A549 (cell line): ENCODE data around the gene NIPBL. TPM values are rescaled to one million over a fixed set of nuclear protein-coding genes. Genes with fewer than 3 reads are reported as not detected.

Source experiments
- ATAC-seq, 2 experiments: fragments of 200-7000 bp in 1 of 2; fragments of >200 bp in 1 of 2; cut with Nextera tagmentation in 1 of 2; cut with Tn5 transposase in 1 of 2; 3 replicates each; pipeline versions ENCODE4 v1.8.0 to v1.9.1; 2018 to 2020; ENCODE audit warnings: mild to moderate bottlenecking in 1 of 2, moderate library complexity in 1 of 2
- CTCF ChIA-PET: fragments of 300-600 bp; sonication (Branson Sonifier 250); formaldehyde crosslinking; extraction: SDS; loops from one replicate; lab custom pipeline; 2021; ENCODE audit warnings: antibody characterized with exemption, inconsistent platforms; lab: Yijun Ruan, JAX
- POLR2A ChIA-PET: fragments of 350-600 bp; formaldehyde crosslinking; extraction: SDS; loops from one replicate; lab custom pipeline; 2021; ENCODE audit warnings: antibody characterized with exemption, inconsistent platforms; lab: Yijun Ruan, JAX
- DNase-seq, 2 experiments: peaks; one replicate each; pipeline versions ENCODE4 v3.0.0 to v3.0.0-alpha.2; 2011 to 2016; ENCODE audit warnings: low read depth in 1 of 2, low spot score in 1 of 2
- FAIRE-seq: peaks from 2 replicates; lab custom pipeline; 2011; peaks lifted over from hg19 to GRCh38; lab: Jason Lieb, UNC
- H3K27ac ChIP-seq, 2 experiments: fragments of >200 bp; sonication (Bioruptor Twin); formaldehyde crosslinking; 3 replicates each; pipeline ENCODE4 v1.5.1; 2016 to 2017
- H3K4me1 ChIP-seq: fragments of >200 bp; sonication (Bioruptor Twin); formaldehyde crosslinking; 3 replicates; pipeline ENCODE4 v1.6.1; 2016
- H3K4me2 ChIP-seq: fragments of >200 bp; sonication (Bioruptor Twin); formaldehyde crosslinking; 3 replicates; pipeline ENCODE4 v1.6.1; 2016
- H3K4me3 ChIP-seq: fragments of >200 bp; sonication (Bioruptor Twin); formaldehyde crosslinking; 3 replicates; pipeline ENCODE4 v1.5.1; 2016
- H3K9me3 ChIP-seq: fragments of >200 bp; sonication (Bioruptor Twin); formaldehyde crosslinking; 3 replicates; pipeline ENCODE4 v1.6.1; 2016
- CBX8 ChIP-seq: fragments of 200-600 bp; sonication (generic); IDR thresholded peaks from 2 replicates; pipeline ENCODE4 v1.6.1; 2016
- EHF ChIP-seq: fragments of 250-450 bp; sonication (Bioruptor Pico); IDR thresholded peaks from 2 replicates; pipeline ENCODE4 v1.5.0; 2020; ENCODE audit warnings: mild to moderate bottlenecking
- EHMT2 ChIP-seq: fragments of 200-600 bp; sonication (generic); IDR thresholded peaks from 2 replicates; pipeline ENCODE4 v1.6.1; 2016; ENCODE audit warnings: antibody characterized with exemption, low read depth, mild to moderate bottlenecking, moderate library complexity
- EP300 ChIP-seq, 2 experiments: fragments of >200 bp; sonication (Bioruptor Twin); formaldehyde crosslinking; IDR thresholded peaks; 2 replicates in 1 of 2; 3 replicates in 1 of 2; pipeline ENCODE4 v1.6.1; 2016 to 2017
- FOSL2 ChIP-seq, 2 experiments: fragments of 450-650 bp in 1 of 2; fragments of >200 bp in 1 of 2; sonication (Bioruptor Twin) in 1 of 2; formaldehyde crosslinking; IDR thresholded peaks; 2 replicates each; pipeline versions ENCODE4 v1.5.0 to v1.6.1; 2016 to 2020; ENCODE audit warnings: mild to moderate bottlenecking in 1 of 2, moderate library complexity in 1 of 2
- FOXS1 ChIP-seq: fragments of 250-450 bp; sonication (Bioruptor Pico); IDR thresholded peaks from 2 replicates; pipeline ENCODE4 v1.5.0; 2020; ENCODE audit warnings: mild to moderate bottlenecking, moderate library complexity
- JUN ChIP-seq, 2 experiments: fragments of >200 bp; sonication (Bioruptor Twin); formaldehyde crosslinking; IDR thresholded peaks; 2 replicates in 1 of 2; 3 replicates in 1 of 2; pipeline ENCODE4 v1.6.1; 2016 to 2017
- MAFK ChIP-seq: fragments of 450-650 bp; IDR thresholded peaks from 2 replicates; pipeline ENCODE4 v1.6.1; 2014; ENCODE audit not compliant: partially characterized antibody
- MAZ ChIP-seq: fragments of 150-350 bp; IDR thresholded peaks from 2 replicates; pipeline ENCODE4 v1.6.1; 2014; ENCODE audit warnings: antibody characterized with exemption, low read depth, low read length, borderline replicate concordance
- MYC ChIP-seq: IDR thresholded peaks from 2 replicates; pipeline ENCODE4 v1.6.1; 2012; ENCODE audit warnings: mild to moderate bottlenecking, inconsistent platforms, low read length, improper control_type of control experiment, borderline replicate concordance
- NR3C1 ChIP-seq: fragments of >200 bp; sonication (Bioruptor Twin); formaldehyde crosslinking; IDR thresholded peaks from 3 replicates; pipeline ENCODE4 v1.6.1; 2017
- PHF8 ChIP-seq: fragments of 200-600 bp; sonication (generic); IDR thresholded peaks from 2 replicates; pipeline ENCODE4 v1.6.1; 2016; ENCODE audit warnings: low read depth, mild to moderate bottlenecking, antibody characterized with exemption, moderate library complexity, borderline replicate concordance
- POLR2A ChIP-seq: IDR thresholded peaks from 2 replicates; pipeline ENCODE4 v1.6.1; 2012; ENCODE audit warnings: mild to moderate bottlenecking, low read length
- RNF2 ChIP-seq: fragments of 200-600 bp; sonication (generic); IDR thresholded peaks from 2 replicates; pipeline ENCODE4 v1.6.1; 2016; ENCODE audit warnings: low read depth, mild to moderate bottlenecking, antibody characterized with exemption, moderate library complexity, borderline replicate concordance
- SMC3 ChIP-seq: fragments of >200 bp; sonication (Bioruptor Twin); formaldehyde crosslinking; IDR thresholded peaks from 3 replicates; pipeline ENCODE4 v1.6.1; 2018; ENCODE audit warnings: inconsistent platforms
- SREBF2 ChIP-seq: fragments of 450-650 bp; IDR thresholded peaks from 2 replicates; pipeline ENCODE4 v1.6.1; 2014; ENCODE audit warnings: mild to moderate bottlenecking, moderate library complexity
- TFCP2L1 ChIP-seq: fragments of 250-450 bp; sonication (Bioruptor Pico); IDR thresholded peaks from 2 replicates; pipeline ENCODE4 v1.5.0; 2021; ENCODE audit warnings: mild to moderate bottlenecking
- ZFP36 ChIP-seq: fragments of 450-650 bp; IDR thresholded peaks from 2 replicates; pipeline ENCODE4 v1.6.1; 2014; ENCODE audit warnings: borderline replicate concordance; ENCODE audit not compliant: partially characterized antibody
- polyA plus RNA-seq, 4 experiments: library from polyadenylated mRNA; depleted of rRNA in 3 of 4; stranded (reverse); fragments of >200 nt; fragmentation: RNase III in 1 of 4; extraction: RNeasy Plus Mini Kit Qiagen cat#74134 plus additional on column Dnase treatment in 1 of 4; gene quantifications; 2 replicates in 3 of 4; 3 replicates in 1 of 4; pipeline ENCODE4 v1.2.3, GENCODE V29; 2011 to 2017
- TF ChIP-seq, protein P1 (sequence below): fragments of >200 bp; sonication (Bioruptor Twin); formaldehyde crosslinking; IDR thresholded peaks from 3 replicates; pipeline ENCODE4 v1.6.1; 2016
- TF ChIP-seq, protein P2 (sequence below): fragments of >200 bp; sonication (Bioruptor Twin); formaldehyde crosslinking; IDR thresholded peaks from 3 replicates; pipeline ENCODE4 v1.5.1; 2016
- TF ChIP-seq, protein P3 (sequence below): fragments of 200-600 bp; sonication (generic); IDR thresholded peaks from 2 replicates; pipeline ENCODE4 v1.6.1; 2016; ENCODE audit warnings: antibody characterized with exemption, mild to moderate bottlenecking, moderate library complexity
- TF ChIP-seq, protein P4 (sequence below): IDR thresholded peaks from 2 replicates; pipeline ENCODE4 v1.6.1; 2012
- TF ChIP-seq, protein P5 (sequence below): fragments of >200 bp; sonication (Bioruptor Twin); formaldehyde crosslinking; IDR thresholded peaks from 2 replicates; pipeline ENCODE4 v1.6.1; 2016

The NIPBL gene
- polyA plus RNA-seq, 2 of the 4 experiments (the other 2 are of a cell fraction), result 12.4 to 33.4 TPM

DNA sequence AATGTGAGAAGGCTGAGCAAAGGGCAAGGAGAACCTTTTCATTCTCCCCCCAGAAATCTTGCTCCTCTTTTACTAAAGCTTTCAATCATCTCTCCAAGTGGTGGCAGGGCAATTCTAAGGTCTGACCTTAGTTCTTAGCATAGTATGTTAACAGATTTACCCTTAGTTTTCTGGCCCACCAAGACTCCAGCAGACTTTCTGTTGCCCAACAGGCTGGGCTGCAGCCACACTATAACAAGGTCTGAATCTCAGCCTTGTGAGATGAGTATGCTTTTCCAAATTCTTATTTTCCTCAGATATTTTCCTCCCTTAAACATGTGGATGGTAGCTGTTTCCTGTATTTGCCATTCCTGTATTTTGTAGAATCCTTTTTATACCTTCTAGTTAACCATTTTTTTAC, 69.5 kb downstream of the NIPBL start:
- DNase-seq (no peak), ATAC-seq (no peak), FAIRE-seq (no peak)
- Histone ChIP-seq H3K4me3 (no peak overlapping the region), H3K9me3 (no peaks in the 10 kb centered on the region), H3K27ac (no peak overlapping the region), H3K4me1 (peaks cover 48% of the 10 kb centered on the region), H3K4me2 (no peak overlapping the region)
- CTCF ChIA-PET, result interaction anchor here (0.8 to 2.4 kb wide), 7 partner anchors 9 to 69 kb away, joined by 3 to 7 read pairs (median 3); partner anchors contain the start of gene NIPBL
- POLR2A ChIA-PET, result no interaction called here
- TF ChIP-seq MYC (no peak), FOXS1 (CRISPR knock-in tag) (no peak), NR3C1 (no peak), MAZ (no peak), ZFP36 (no peak), SMC3 (no peak), TFCP2L1 (no peak), EHF (no peak), RNF2 (no peak), EHMT2 (no peak), FOSL2 (IDR thresholded peaks at IDR 0.05) (no peak), FOSL2 (CRISPR knock-in tag; IDR thresholded peaks at IDR 0.05) (no peak), SREBF2 (no peak)
- TF ChIP-seq, protein P1, sequence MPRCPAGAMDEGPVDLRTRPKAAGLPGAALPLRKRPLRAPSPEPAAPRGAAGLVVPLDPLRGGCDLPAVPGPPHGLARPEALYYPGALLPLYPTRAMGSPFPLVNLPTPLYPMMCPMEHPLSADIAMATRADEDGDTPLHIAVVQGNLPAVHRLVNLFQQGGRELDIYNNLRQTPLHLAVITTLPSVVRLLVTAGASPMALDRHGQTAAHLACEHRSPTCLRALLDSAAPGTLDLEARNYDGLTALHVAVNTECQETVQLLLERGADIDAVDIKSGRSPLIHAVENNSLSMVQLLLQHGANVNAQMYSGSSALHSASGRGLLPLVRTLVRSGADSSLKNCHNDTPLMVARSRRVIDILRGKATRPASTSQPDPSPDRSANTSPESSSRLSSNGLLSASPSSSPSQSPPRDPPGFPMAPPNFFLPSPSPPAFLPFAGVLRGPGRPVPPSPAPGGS, result no peak
- TF ChIP-seq, protein P2, sequence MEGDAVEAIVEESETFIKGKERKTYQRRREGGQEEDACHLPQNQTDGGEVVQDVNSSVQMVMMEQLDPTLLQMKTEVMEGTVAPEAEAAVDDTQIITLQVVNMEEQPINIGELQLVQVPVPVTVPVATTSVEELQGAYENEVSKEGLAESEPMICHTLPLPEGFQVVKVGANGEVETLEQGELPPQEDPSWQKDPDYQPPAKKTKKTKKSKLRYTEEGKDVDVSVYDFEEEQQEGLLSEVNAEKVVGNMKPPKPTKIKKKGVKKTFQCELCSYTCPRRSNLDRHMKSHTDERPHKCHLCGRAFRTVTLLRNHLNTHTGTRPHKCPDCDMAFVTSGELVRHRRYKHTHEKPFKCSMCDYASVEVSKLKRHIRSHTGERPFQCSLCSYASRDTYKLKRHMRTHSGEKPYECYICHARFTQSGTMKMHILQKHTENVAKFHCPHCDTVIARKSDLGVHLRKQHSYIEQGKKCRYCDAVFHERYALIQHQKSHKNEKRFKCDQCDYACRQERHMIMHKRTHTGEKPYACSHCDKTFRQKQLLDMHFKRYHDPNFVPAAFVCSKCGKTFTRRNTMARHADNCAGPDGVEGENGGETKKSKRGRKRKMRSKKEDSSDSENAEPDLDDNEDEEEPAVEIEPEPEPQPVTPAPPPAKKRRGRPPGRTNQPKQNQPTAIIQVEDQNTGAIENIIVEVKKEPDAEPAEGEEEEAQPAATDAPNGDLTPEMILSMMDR, result no peak
- TF ChIP-seq, protein P3, sequence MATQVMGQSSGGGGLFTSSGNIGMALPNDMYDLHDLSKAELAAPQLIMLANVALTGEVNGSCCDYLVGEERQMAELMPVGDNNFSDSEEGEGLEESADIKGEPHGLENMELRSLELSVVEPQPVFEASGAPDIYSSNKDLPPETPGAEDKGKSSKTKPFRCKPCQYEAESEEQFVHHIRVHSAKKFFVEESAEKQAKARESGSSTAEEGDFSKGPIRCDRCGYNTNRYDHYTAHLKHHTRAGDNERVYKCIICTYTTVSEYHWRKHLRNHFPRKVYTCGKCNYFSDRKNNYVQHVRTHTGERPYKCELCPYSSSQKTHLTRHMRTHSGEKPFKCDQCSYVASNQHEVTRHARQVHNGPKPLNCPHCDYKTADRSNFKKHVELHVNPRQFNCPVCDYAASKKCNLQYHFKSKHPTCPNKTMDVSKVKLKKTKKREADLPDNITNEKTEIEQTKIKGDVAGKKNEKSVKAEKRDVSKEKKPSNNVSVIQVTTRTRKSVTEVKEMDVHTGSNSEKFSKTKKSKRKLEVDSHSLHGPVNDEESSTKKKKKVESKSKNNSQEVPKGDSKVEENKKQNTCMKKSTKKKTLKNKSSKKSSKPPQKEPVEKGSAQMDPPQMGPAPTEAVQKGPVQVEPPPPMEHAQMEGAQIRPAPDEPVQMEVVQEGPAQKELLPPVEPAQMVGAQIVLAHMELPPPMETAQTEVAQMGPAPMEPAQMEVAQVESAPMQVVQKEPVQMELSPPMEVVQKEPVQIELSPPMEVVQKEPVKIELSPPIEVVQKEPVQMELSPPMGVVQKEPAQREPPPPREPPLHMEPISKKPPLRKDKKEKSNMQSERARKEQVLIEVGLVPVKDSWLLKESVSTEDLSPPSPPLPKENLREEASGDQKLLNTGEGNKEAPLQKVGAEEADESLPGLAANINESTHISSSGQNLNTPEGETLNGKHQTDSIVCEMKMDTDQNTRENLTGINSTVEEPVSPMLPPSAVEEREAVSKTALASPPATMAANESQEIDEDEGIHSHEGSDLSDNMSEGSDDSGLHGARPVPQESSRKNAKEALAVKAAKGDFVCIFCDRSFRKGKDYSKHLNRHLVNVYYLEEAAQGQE, result no peak

DNA sequence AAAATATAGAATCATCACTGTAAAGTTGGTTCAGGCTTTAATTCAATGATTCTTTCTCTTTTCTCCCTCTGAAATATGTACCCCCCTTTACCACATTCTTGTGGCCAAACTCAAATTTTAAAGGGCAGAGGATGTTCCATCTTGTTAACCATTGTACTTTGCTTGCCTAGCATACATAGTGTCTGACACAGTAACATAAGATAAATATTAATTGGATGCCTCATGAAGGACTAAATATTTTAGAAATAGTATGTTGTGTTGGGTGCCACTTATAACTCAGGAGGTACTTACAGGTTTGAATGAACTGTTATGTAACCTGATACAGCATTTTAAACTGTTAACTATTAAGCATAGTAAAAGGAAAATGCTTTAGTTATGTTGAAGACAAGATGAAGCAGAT, 71.5 kb downstream of the NIPBL start:
- no peak for DNase-seq
- Histone ChIP-seq H3K4me2 (peak overlapping the region; percentile 33), H3K27ac (no peak overlapping the region), H3K4me3 (no peak overlapping the region), H3K9me3 (no peaks in the 10 kb centered on the region), H3K4me1 (peaks cover 54% of the 10 kb centered on the region)
- CTCF ChIA-PET, result interaction anchor here (1.1 kb wide), 1 partner anchor 215 kb away, joined by 3 read pairs; no protein-coding TSS in a partner anchor
- POLR2A ChIA-PET, result no interaction called here
- no peak for FAIRE-seq
- peak in 1 of 2 experiments; percentile 53; a peak in 3 of 6 replicates for ATAC-seq
- no peak for TF ChIP-seq CBX8
- TF ChIP-seq EHF, result no peak
- no peak for TF ChIP-seq POLR2A
- TF ChIP-seq, protein P4, sequence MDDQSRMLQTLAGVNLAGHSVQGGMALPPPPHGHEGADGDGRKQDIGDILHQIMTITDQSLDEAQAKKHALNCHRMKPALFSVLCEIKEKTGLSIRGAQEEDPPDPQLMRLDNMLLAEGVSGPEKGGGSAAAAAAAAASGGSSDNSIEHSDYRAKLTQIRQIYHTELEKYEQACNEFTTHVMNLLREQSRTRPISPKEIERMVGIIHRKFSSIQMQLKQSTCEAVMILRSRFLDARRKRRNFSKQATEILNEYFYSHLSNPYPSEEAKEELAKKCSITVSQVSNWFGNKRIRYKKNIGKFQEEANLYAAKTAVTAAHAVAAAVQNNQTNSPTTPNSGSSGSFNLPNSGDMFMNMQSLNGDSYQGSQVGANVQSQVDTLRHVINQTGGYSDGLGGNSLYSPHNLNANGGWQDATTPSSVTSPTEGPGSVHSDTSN, result no peak
- no peak for TF ChIP-seq JUN (IDR thresholded peaks at IDR 0.05)
- no peak for TF ChIP-seq TFCP2L1
- TF ChIP-seq, protein P5, sequence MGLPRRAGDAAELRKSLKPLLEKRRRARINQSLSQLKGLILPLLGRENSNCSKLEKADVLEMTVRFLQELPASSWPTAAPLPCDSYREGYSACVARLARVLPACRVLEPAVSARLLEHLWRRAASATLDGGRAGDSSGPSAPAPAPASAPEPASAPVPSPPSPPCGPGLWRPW, result no peak
- no peak for TF ChIP-seq PHF8
- TF ChIP-seq FOXS1 (CRISPR knock-in tag), result no peak
- no peak for TF ChIP-seq ZFP36
- no peak for TF ChIP-seq EP300 (IDR thresholded peaks at IDR 0.05)
- TF ChIP-seq MAFK, result no peak
